Duodenal mucosa (tissue), 2 donors: ENCODE measurements around the gene ARHGEF10L.

Experiments
- H3K27ac ChIP-seq: one replicate; pipeline ENCODE4 v1.7.0; 2013; ENCODE audit warnings: low read depth, low read length
- H3K27me3 ChIP-seq, 2 donors: one replicate each; pipeline ENCODE4 v1.7.0; 2013; ENCODE audit warnings: low read length in 2 of 2, control low read depth in 1 of 2; ENCODE audit not compliant: insufficient read depth in 2 of 2, control insufficient read depth in 1 of 2
- H3K36me3 ChIP-seq, 2 donors: one replicate each; pipeline ENCODE4 v1.7.0; 2013; ENCODE audit warnings: low read length in 2 of 2, control low read depth in 1 of 2; ENCODE audit not compliant: insufficient read depth in 2 of 2, control insufficient read depth in 1 of 2
- H3K4me1 ChIP-seq, 2 donors: one replicate each; pipeline ENCODE4 v1.7.0; 2013; ENCODE audit warnings: low read length in 2 of 2, control low read depth in 1 of 2; ENCODE audit not compliant: insufficient read depth in 2 of 2, control insufficient read depth in 1 of 2
- H3K4me3 ChIP-seq, 2 donors: one replicate each; pipeline ENCODE4 v1.7.0; 2013; ENCODE audit warnings: low read length in 2 of 2, low read depth in 1 of 2
- H3K9ac ChIP-seq, 2 donors: one replicate each; pipeline ENCODE4 v1.7.0; 2013; ENCODE audit warnings: low read length in 2 of 2, low read depth in 1 of 2
- H3K9me3 ChIP-seq, 2 donors: one replicate each; pipeline ENCODE4 v1.7.0; 2013; ENCODE audit warnings: low read length in 2 of 2, control low read depth in 1 of 2; ENCODE audit not compliant: control insufficient read depth in 1 of 2

Gene ARHGEF10L

DNA sequence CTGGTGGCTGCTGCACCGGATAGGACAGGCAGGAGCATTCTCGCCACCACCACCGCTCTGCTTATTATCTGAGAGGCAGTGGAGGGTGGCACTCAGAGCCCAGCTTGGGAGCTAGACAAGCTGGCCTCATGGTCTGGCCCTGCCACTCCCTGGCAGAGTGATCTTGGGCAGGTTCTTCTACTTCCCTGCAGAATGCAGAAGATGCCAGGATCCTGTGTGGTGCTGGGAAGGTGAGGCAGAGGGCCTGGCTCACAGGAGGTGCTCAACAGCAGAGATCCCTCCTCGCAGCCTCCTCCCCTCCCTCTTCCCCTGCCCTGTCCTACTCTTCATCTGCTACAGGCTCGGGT, 60.4 kb downstream of the ARHGEF10L start:
- Histone ChIP-seq H3K4me1 (peaks cover 46 to 53% of the 10 kb centered on the region in 2 donors), H3K4me3 (no peak overlapping the region), H3K9ac (peak overlapping the region in 1 of 2 donors; percentile 43), H3K27ac (no peak overlapping the region), H3K36me3 (peaks cover 13 to 40% of the 10 kb centered on the region in 2 donors), H3K9me3 (no peaks in the 10 kb centered on the region), H3K27me3 (no peaks in the 10 kb centered on the region)

GRCh38 chr1:17600321-17600720, 60.8 kb downstream of the ARHGEF10L start:
- peaks cover 12 to 44% of the 10 kb centered on the region in 2 donors for H3K36me3 ChIP-seq
- H3K4me3 ChIP-seq, result no peak overlapping the region
- H3K27me3 ChIP-seq, result no peaks in the 10 kb centered on the region
- H3K4me1 ChIP-seq, result peaks cover 44 to 49% of the 10 kb centered on the region in 2 donors
- H3K9me3 ChIP-seq, result no peaks in the 10 kb centered on the region
- no peak overlapping the region for H3K27ac ChIP-seq
- no peak overlapping the region for H3K9ac ChIP-seq

GRCh38 chr1:17601643-17602382, 62.3 kb downstream of the ARHGEF10L start:
- peaks cover 29 to 34% of the 10 kb centered on the region in 2 donors for H3K4me1 ChIP-seq
- peaks cover 7 to 41% of the 10 kb centered on the region in 2 donors for H3K36me3 ChIP-seq
- no peak overlapping the region for H3K27ac ChIP-seq
- H3K4me3 ChIP-seq, result no peak overlapping the region
- H3K9ac ChIP-seq, result no peak overlapping the region
- no peaks in the 10 kb centered on the region for H3K27me3 ChIP-seq
- H3K9me3 ChIP-seq, result no peaks in the 10 kb centered on the region

GRCh38 chr1:17603091-17603841, 63.8 kb downstream of the ARHGEF10L start:
- Histone ChIP-seq H3K9ac (no peak overlapping the region), H3K27me3 (no peaks in the 10 kb centered on the region), H3K4me1 (peaks cover 16 to 22% of the 10 kb centered on the region in 2 donors), H3K36me3 (peaks cover 7 to 51% of the 10 kb centered on the region in 2 donors), H3K27ac (no peak overlapping the region), H3K9me3 (no peaks in the 10 kb centered on the region), H3K4me3 (no peak overlapping the region)

DNA sequence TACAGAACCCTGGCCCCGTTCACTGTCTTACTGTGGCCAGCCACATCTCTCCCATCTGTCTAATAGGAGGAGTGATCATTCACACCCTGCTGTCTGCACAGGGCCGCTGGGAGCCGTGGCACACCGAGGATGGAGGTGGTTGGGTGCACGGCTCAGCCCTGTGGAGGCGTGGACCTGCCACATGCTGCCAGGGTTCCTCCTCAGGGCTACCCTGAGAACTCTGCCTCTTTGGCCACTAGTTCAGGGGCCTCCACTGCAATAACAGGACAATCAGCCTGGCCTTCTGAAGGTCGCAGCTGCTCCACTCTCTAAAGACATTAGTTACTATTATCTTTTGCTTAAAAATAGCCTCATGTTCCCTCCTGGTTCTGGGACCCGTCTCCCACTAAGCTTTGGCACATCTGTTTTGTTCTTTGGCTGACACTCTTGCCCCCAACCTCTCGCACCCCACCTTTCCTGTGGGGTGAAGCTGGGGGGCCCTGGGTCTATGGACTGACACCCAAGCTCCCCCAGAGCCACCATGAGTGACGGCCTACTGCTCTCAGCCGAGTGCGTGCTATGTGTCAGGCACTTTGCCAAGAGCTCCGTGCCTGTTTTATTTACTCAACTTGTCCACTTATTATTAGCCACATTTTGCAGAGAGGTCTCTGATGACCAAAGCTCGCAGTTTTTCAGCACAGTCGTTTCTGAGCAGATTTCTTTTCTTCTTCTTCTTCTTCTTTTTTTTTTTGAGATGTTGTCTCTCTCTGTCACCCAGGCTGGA, 66.3 kb downstream of the ARHGEF10L start:
- Histone ChIP-seq H3K36me3 (peaks cover 21 to 67% of the 10 kb centered on the region in 2 donors), H3K9ac (no peak overlapping the region), H3K27ac (no peak overlapping the region), H3K4me3 (no peak overlapping the region), H3K27me3 (no peaks in the 10 kb centered on the region), H3K4me1 (peaks cover 3 to 7% of the 10 kb centered on the region in 2 donors), H3K9me3 (no peaks in the 10 kb centered on the region)

GRCh38 chr1:17606826-17607440, 67.4 kb downstream of the ARHGEF10L start:
- H3K36me3 ChIP-seq, result peaks cover 20 to 68% of the 10 kb centered on the region in 2 donors
- no peaks in the 10 kb centered on the region for H3K27me3 ChIP-seq
- H3K4me1 ChIP-seq, result peaks cover 3 to 7% of the 10 kb centered on the region in 2 donors
- no peaks in the 10 kb centered on the region for H3K9me3 ChIP-seq
- no peak overlapping the region for H3K9ac ChIP-seq
- no peak overlapping the region for H3K27ac ChIP-seq
- no peak overlapping the region for H3K4me3 ChIP-seq

- H3K36me3 ChIP-seq, result peaks cover 26 to 67% of the 10 kb centered on the region in 2 donors
- H3K4me1 ChIP-seq, result no peaks in the 10 kb centered on the region
- no peak overlapping the region for H3K4me3 ChIP-seq
- no peaks in the 10 kb centered on the region for H3K9me3 ChIP-seq
- no peaks in the 10 kb centered on the region for H3K27me3 ChIP-seq
- no peak overlapping the region for H3K9ac ChIP-seq
- no peak overlapping the region for H3K27ac ChIP-seq
These were observed 68.4 kb downstream of the ARHGEF10L start for GRCh38 chr1:17607644-17608581.

GRCh38 chr1:17609529-17609928, 70.0 kb downstream of the ARHGEF10L start:
- Histone ChIP-seq H3K4me3 (no peak overlapping the region), H3K9ac (no peak overlapping the region), H3K27me3 (no peaks in the 10 kb centered on the region), H3K4me1 (no peaks in the 10 kb centered on the region), H3K27ac (no peak overlapping the region), H3K9me3 (no peaks in the 10 kb centered on the region), H3K36me3 (peaks cover 35 to 73% of the 10 kb centered on the region in 2 donors)

DNA sequence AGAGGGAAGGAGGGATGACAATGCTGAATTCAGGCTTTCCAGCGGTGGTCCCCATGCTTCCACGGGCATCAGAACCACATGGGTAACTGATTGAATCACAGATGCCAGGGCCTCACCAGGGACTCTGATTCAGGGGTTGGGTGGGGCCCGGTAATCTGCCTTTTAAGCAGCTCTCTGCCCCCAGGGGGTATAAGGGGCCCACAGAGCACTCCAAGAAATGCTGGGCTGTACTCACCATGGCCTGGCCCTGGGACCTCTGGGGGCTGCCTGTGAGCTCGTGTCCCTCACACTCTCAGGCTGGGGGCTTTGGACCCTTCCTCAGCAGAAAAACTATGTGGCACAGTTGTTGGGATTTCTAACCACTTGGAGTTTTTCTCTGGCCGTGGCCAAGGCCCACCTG, 70.6 kb downstream of the ARHGEF10L start:
- no peak overlapping the region for H3K4me3 ChIP-seq
- H3K9me3 ChIP-seq, result no peaks in the 10 kb centered on the region
- peaks cover 35 to 72% of the 10 kb centered on the region in 2 donors for H3K36me3 ChIP-seq
- H3K9ac ChIP-seq, result no peak overlapping the region
- H3K27ac ChIP-seq, result no peak overlapping the region
- H3K4me1 ChIP-seq, result no peaks in the 10 kb centered on the region
- H3K27me3 ChIP-seq, result no peaks in the 10 kb centered on the region
